Activated naive CD8-positive, alpha-beta T cell treated with anti-CD3 and anti-CD28 coated beads, Interleukin-2, amount 10 ng/mL, durations not matched to agents 7 days and 5 days (primary cell): ENCODE measurements around the gene CAPN5. TPM values are rescaled to one million over a fixed set of nuclear protein-coding genes. Genes with fewer than 3 reads are reported as not detected.

Experiments
- total RNA-seq, 2 experiments: library from RNA; stranded (reverse); gene quantifications; one replicate each; pipeline ENCODE4 v1.2.3, GENCODE V29; 2021

The CAPN5 gene
- total RNA-seq, 2 experiments from 2014 or later, result 2.8 to 3.8 TPM

Other genes with a start within 250 kb of the CAPN5 start
- gene ACER3, start 206.1 kb upstream of the CAPN5 start, total RNA-seq, result 10 to 100 TPM; 10.4 to 13.2 TPM
- gene B3GNT6, start 32.6 kb upstream of the CAPN5 start, total RNA-seq, result not detected
- gene OMP, start 35.9 kb downstream of the CAPN5 start, total RNA-seq, result not detected
- under 1 TPM; 0.22 to 0.37 TPM for gene MYO7A, start 61.3 kb downstream of the CAPN5 start, total RNA-seq
- not detected for gene GDPD4, start 234.7 kb downstream of the CAPN5 start, total RNA-seq